ENCODE measurements around the gene SASH1.

SASH1 gene

GRCh38 chr6:148593130-148593812 is 250.6 kb downstream of the SASH1 start:
- no peak for DNase-seq (ENCODE audit: low spot score)
- no peak for TF ChIP-seq CTCF (IDR thresholded peaks at IDR 0.05; ENCODE audit: extremely low read depth, insufficient read depth, missing control alignments)
- in situ Hi-C loops (cut with MboI; ENCODE audit: low pct_unique_long_range_greater_than_20kb, low sequenced_read_pairs, unreplicated experiment): loop anchor here (25.0 kb wide), 1 partner anchor 344 kb away; no protein-coding TSS in a partner anchor

- no peak for DNase-seq (ENCODE audit: low spot score)
- no peak for TF ChIP-seq CTCF (IDR thresholded peaks at IDR 0.05; ENCODE audit: extremely low read depth, insufficient read depth, missing control alignments)
- in situ Hi-C loops (cut with MboI; ENCODE audit: low pct_unique_long_range_greater_than_20kb, low sequenced_read_pairs, unreplicated experiment): loop anchor here (25.0 kb wide), 1 partner anchor 344 kb away; no protein-coding TSS in a partner anchor
These were observed 251.2 kb downstream of the SASH1 start for GRCh38 chr6:148593813-148594170.

GRCh38 chr6:148595550-148595949 is 252.9 kb downstream of the SASH1 start:
- DNase-seq (ENCODE audit: low spot score): no peak
- no peak for TF ChIP-seq CTCF (IDR thresholded peaks at IDR 0.05; ENCODE audit: extremely low read depth, insufficient read depth, missing control alignments)
- in situ Hi-C loops (cut with MboI; ENCODE audit: low pct_unique_long_range_greater_than_20kb, low sequenced_read_pairs, unreplicated experiment): loop anchor here (25.0 kb wide), 1 partner anchor 342 kb away; no protein-coding TSS in a partner anchor

GRCh38 chr6:148596891-148597455 is 254.3 kb downstream of the SASH1 start:
- no peak for DNase-seq (ENCODE audit: low spot score)
- TF ChIP-seq CTCF (IDR thresholded peaks at IDR 0.05; ENCODE audit: extremely low read depth, insufficient read depth, missing control alignments): no peak
- in situ Hi-C loops (cut with MboI; ENCODE audit: low pct_unique_long_range_greater_than_20kb, low sequenced_read_pairs, unreplicated experiment): loop anchor here (25.0 kb wide), 1 partner anchor 340 kb away; no protein-coding TSS in a partner anchor

GRCh38 chr6:148598724-148599123 is 256.1 kb downstream of the SASH1 start:
- no peak for TF ChIP-seq CTCF (IDR thresholded peaks at IDR 0.05; ENCODE audit: extremely low read depth, insufficient read depth, missing control alignments)
- in situ Hi-C loops (cut with MboI; ENCODE audit: low pct_unique_long_range_greater_than_20kb, low sequenced_read_pairs, unreplicated experiment): loop anchor here (25.0 kb wide), 1 partner anchor 339 kb away; no protein-coding TSS in a partner anchor
- DNase-seq (ENCODE audit: low spot score): no peak

- no peak for DNase-seq (ENCODE audit: low spot score)
- no peak for TF ChIP-seq CTCF (IDR thresholded peaks at IDR 0.05; ENCODE audit: extremely low read depth, insufficient read depth, missing control alignments)
- in situ Hi-C loops (cut with MboI; ENCODE audit: low pct_unique_long_range_greater_than_20kb, low sequenced_read_pairs, unreplicated experiment): loop anchor here (25.0 kb wide), 1 partner anchor 337 kb away; no protein-coding TSS in a partner anchor
These were observed 257.4 kb downstream of the SASH1 start for GRCh38 chr6:148599967-148600426.
